ENCODE measurements around the gene SORBS1. TPM values are rescaled to one million over a fixed set of nuclear protein-coding genes. Genes with fewer than 3 reads are reported as not detected.

The SORBS1 gene
- total RNA-seq, 4 donors from 2014 or later, result 120 to 1,051 (median 449) TPM

GRCh38 chr10:95426482-95426881 lies 134.7 kb downstream of the SORBS1 start:
- ATAC-seq (ENCODE audit: low FRiP score) (no peak), DNase-seq (ENCODE audit: low spot score) (no peak)
- TF ChIP-seq CTCF (IDR thresholded peaks at IDR 0.05), result no peak

GRCh38 chr10:95425592-95426465 lies 135.3 kb downstream of the SORBS1 start:
- DNase-seq (ENCODE audit: low spot score), result no peak
- no peak for TF ChIP-seq CTCF (IDR thresholded peaks at IDR 0.05)

GRCh38 chr10:95423164-95424005 lies 137.8 kb downstream of the SORBS1 start:
- ATAC-seq (ENCODE audit: low FRiP score), result no peak
- no peak for DNase-seq (ENCODE audit: low spot score)
- TF ChIP-seq CTCF (IDR thresholded peaks at IDR 0.05), result no peak

More at GRCh38 chr10:95425592-95426465, 135.3 kb downstream of the SORBS1 start:
- no peak for ATAC-seq (ENCODE audit: low FRiP score)

GRCh38 chr10:95422233-95422632 lies 138.9 kb downstream of the SORBS1 start:
- TF ChIP-seq CTCF (IDR thresholded peaks at IDR 0.05), result no peak
- ATAC-seq (ENCODE audit: low FRiP score) (no peak), DNase-seq (ENCODE audit: low spot score) (no peak)

- TF ChIP-seq CTCF (IDR thresholded peaks at IDR 0.05), result no peak
- DNase-seq (ENCODE audit: low spot score) (no peak), ATAC-seq (ENCODE audit: low FRiP score) (no peak)
Measured at GRCh38 chr10:95421782-95422181, 139.4 kb downstream of the SORBS1 start.

GRCh38 chr10:95419399-95419798 lies 141.8 kb downstream of the SORBS1 start:
- TF ChIP-seq CTCF (IDR thresholded peaks at IDR 0.05), result no peak
- DNase-seq (ENCODE audit: low spot score) (no peak), ATAC-seq (ENCODE audit: low FRiP score) (no peak)

Measured in omental fat pad (tissue), 4 donors.